ENCODE data around the gene FKRP.

Gene FKRP

DNA sequence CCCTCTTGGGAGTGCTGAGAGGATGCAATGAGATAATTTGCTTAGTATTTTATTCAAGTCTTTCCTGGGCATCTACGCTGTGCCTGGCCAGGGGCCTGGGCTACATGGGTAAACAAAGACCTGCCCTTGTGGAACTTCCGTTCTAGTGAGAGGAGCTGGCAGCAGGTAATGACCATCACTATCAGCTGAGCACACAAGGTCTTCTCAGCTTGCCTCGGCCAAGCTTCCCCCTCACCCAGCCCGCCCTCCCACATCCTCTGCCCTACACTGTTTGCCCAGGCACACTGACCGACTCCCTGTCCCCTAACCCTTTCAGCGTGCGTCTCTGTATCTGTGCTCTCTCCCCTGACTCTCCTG, 8.6 kb upstream of the FKRP start:
- TF ChIP-seq CREB1 (IDR thresholded peaks at IDR 0.05; ENCODE audit: low read depth) (no peak), RAD21 (IDR thresholded peaks at IDR 0.05; ENCODE audit: low read depth) (no peak), FOXM1 (IDR thresholded peaks at IDR 0.05; ENCODE audit: borderline replicate concordance, low read depth) (no peak), NFIC (IDR thresholded peaks at IDR 0.05) (no peak), ZBTB7A (IDR thresholded peaks at IDR 0.05; ENCODE audit: low read depth) (no peak), TAF1 (IDR thresholded peaks at IDR 0.05; ENCODE audit: low read depth) (no peak), USF1 (IDR thresholded peaks at IDR 0.05) (no peak), MAX (IDR thresholded peaks at IDR 0.05) (no peak), EGR1 (IDR thresholded peaks at IDR 0.05) (no peak)

DNA sequence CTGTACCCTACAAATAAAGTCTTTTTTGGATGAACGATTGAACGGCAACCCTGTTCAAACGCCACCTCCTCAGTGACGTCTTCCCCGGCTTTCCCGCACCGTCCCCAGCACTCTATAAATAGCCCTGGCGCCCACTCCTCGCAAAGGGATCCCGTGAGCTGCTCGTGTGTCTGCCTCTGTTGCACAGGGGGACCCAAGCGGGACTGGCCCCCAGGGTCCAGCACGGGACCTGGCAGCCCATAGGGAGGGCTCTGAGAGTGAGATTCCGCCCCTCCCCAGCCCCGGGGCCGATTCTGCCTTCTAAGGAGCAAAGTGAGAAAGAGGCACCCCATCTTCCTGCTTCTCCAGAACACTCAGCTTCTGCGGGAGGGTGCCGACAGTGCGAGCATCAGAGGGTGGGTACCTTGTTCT, 8.1 kb upstream of the FKRP start:
- no peak for TF ChIP-seq FOXM1 (IDR thresholded peaks at IDR 0.05; ENCODE audit: borderline replicate concordance, low read depth)
- no peak for TF ChIP-seq NFIC (IDR thresholded peaks at IDR 0.05)
- no peak for TF ChIP-seq YY1 (IDR thresholded peaks at IDR 0.05; ENCODE audit: low read depth)
- TF ChIP-seq TCF12 (IDR thresholded peaks at IDR 0.05; ENCODE audit: low read depth), result no peak
- TF ChIP-seq CEBPB (IDR thresholded peaks at IDR 0.05), result no peak
- TF ChIP-seq USF1 (IDR thresholded peaks at IDR 0.05), result no peak
- TF ChIP-seq CREB1 (IDR thresholded peaks at IDR 0.05; ENCODE audit: low read depth), result no peak
- no peak for TF ChIP-seq TEAD4 (IDR thresholded peaks at IDR 0.05)
- TF ChIP-seq EGR1 (IDR thresholded peaks at IDR 0.05), result no peak
- no peak for TF ChIP-seq TAF1 (IDR thresholded peaks at IDR 0.05; ENCODE audit: low read depth)
- TF ChIP-seq ZBTB7A (IDR thresholded peaks at IDR 0.05; ENCODE audit: low read depth), result no peak
- no peak for TF ChIP-seq EP300 (IDR thresholded peaks at IDR 0.05; ENCODE audit: borderline replicate concordance)

GRCh38 chr19:46739290-46739771, 6.5 kb upstream of the FKRP start:
- no peak for TF ChIP-seq TEAD4 (IDR thresholded peaks at IDR 0.05)
- TF ChIP-seq RAD21 (IDR thresholded peaks at IDR 0.05; ENCODE audit: low read depth), result no peak
- no peak for TF ChIP-seq USF1 (IDR thresholded peaks at IDR 0.05)
- no peak for TF ChIP-seq ZBTB7A (IDR thresholded peaks at IDR 0.05; ENCODE audit: low read depth)
- TF ChIP-seq MAX (IDR thresholded peaks at IDR 0.05), result no peak
- no peak for TF ChIP-seq YY1 (IDR thresholded peaks at IDR 0.05; ENCODE audit: low read depth)
- no peak for TF ChIP-seq CREB1 (IDR thresholded peaks at IDR 0.05; ENCODE audit: low read depth)
- no peak for TF ChIP-seq TCF12 (IDR thresholded peaks at IDR 0.05; ENCODE audit: low read depth)
- no peak for TF ChIP-seq EP300 (IDR thresholded peaks at IDR 0.05; ENCODE audit: borderline replicate concordance)
- TF ChIP-seq EGR1 (IDR thresholded peaks at IDR 0.05), result no peak
- TF ChIP-seq FOXM1 (IDR thresholded peaks at IDR 0.05; ENCODE audit: borderline replicate concordance, low read depth), result no peak

DNA sequence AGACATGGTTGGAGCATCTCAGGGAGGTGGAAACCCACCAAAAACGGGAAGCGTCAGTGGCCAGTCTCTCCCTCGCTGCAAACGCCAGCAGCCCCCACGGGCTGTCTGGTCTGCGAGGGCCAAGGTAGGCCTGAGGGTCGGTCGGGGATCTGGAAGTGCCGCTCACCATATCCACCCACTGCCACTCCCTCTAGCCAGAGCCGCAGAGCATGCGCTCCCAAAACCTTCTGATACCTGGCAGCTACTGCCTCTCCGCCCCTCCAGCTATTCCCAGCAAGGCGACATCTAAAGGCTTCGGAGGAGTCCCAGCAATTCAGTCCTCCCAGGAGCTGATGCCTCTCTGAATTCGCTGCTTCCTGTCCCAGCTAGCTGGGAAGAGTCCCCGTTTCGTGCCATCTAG, 4.4 kb upstream of the FKRP start:
- no peak for TF ChIP-seq TAF1 (IDR thresholded peaks at IDR 0.05; ENCODE audit: low read depth)
- no peak for TF ChIP-seq RAD21 (IDR thresholded peaks at IDR 0.05; ENCODE audit: low read depth)
- no peak for TF ChIP-seq YY1 (IDR thresholded peaks at IDR 0.05; ENCODE audit: low read depth)
- no peak for TF ChIP-seq EGR1 (IDR thresholded peaks at IDR 0.05)
- no peak for TF ChIP-seq MAX (IDR thresholded peaks at IDR 0.05)
- TF ChIP-seq TEAD4 (IDR thresholded peaks at IDR 0.05), result no peak
- no peak for TF ChIP-seq CEBPB (IDR thresholded peaks at IDR 0.05)
- TF ChIP-seq ZBTB7A (IDR thresholded peaks at IDR 0.05; ENCODE audit: low read depth), result no peak
- no peak for TF ChIP-seq FOXM1 (IDR thresholded peaks at IDR 0.05; ENCODE audit: borderline replicate concordance, low read depth)
- TF ChIP-seq REST (IDR thresholded peaks at IDR 0.05; ENCODE audit: low read depth), result no peak
- no peak for TF ChIP-seq EP300 (IDR thresholded peaks at IDR 0.05; ENCODE audit: borderline replicate concordance)
- no peak for TF ChIP-seq CREB1 (IDR thresholded peaks at IDR 0.05; ENCODE audit: low read depth)
- TF ChIP-seq NFIC (IDR thresholded peaks at IDR 0.05), result no peak

DNA sequence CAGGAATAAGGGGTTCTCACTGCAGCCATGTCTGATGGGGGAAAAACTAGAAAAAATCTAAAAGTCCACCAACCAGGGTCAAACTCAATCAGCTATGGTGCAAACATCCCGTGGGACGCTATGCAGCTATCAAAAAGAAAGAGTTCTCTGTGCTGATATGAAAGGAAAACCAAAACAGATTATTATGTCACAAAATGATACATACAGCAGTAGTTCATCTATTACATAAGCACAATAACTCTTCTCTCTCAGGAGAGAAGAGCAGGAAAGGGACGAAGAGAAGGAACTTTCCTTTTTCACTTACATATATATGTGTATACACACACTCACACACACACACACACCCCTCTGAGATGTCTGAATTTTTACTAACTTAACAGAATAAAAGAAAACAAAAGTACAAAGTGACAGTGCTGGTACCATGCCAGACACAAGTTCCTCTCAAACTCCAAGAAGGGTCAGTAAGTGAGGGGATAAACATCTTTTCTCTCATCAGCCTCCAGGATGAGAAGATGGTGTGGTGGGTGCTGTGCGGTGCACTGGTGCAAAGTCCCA, 2.9 kb upstream of the FKRP start:
- TF ChIP-seq NFIC (IDR thresholded peaks at IDR 0.05) (no peak), USF1 (IDR thresholded peaks at IDR 0.05) (no peak)

DNA sequence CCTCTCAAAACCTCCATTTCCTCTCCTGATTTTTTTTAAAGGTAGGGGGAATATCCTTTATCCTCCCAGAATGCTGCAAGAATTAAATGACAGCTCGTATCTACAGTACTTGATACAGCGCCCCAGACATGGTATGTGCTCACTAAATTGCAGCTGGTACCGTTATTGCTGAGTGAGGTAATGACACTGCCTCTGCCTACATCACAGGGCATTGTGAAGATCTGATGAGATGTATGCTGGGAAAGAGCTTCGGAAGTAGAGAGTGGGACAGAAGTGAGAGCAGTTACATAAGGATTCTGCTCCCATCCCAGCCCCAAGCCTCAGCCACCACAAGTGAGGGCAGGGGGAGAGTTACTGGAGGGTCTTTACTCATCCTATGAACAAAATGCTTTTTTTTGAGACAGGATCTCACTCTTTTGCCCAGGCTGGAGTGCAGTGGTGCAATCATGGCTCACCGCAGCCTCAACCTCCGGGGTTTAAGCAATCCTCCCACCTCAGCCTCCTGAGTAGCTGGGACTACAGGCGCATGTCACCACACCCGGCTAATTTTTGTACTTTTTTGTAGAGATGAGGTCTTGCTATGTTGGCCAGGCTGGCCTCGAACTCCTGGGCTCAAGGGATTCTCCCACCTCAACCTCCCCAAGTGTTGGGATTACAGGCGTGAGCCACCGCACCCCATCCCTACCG, 1.7 kb upstream of the FKRP start:
- no peak for TF ChIP-seq ZBTB7A (IDR thresholded peaks at IDR 0.05; ENCODE audit: low read depth)
- no peak for TF ChIP-seq CREB1 (IDR thresholded peaks at IDR 0.05; ENCODE audit: low read depth)
- no peak for TF ChIP-seq TCF12 (IDR thresholded peaks at IDR 0.05; ENCODE audit: low read depth)
- no peak for TF ChIP-seq REST (IDR thresholded peaks at IDR 0.05; ENCODE audit: low read depth)
- no peak for TF ChIP-seq TAF1 (IDR thresholded peaks at IDR 0.05; ENCODE audit: low read depth)
- TF ChIP-seq TEAD4 (IDR thresholded peaks at IDR 0.05), result no peak
- TF ChIP-seq RAD21 (IDR thresholded peaks at IDR 0.05; ENCODE audit: low read depth), result no peak
- TF ChIP-seq CEBPB (IDR thresholded peaks at IDR 0.05), result no peak
- no peak for TF ChIP-seq EP300 (IDR thresholded peaks at IDR 0.05; ENCODE audit: borderline replicate concordance)
- no peak for TF ChIP-seq EGR1 (IDR thresholded peaks at IDR 0.05)
- no peak for TF ChIP-seq MAX (IDR thresholded peaks at IDR 0.05)
- no peak for TF ChIP-seq FOXM1 (IDR thresholded peaks at IDR 0.05; ENCODE audit: borderline replicate concordance, low read depth)
- no peak for TF ChIP-seq NFIC (IDR thresholded peaks at IDR 0.05)
